H1 (cell line): ENCODE data around the gene GRM7.

ENCODE experiments used
- EP300 ChIP-seq, 2 experiments: IDR thresholded peaks; 1 replicate in 1 of 2; 2 replicates in 1 of 2; pipeline ENCODE4 v1.6.1; 2011 to 2012; ENCODE audit warnings: low read depth in 2 of 2, low read length in 2 of 2, mild to moderate bottlenecking in 2 of 2, borderline replicate concordance in 1 of 2, inconsistent platforms in 1 of 2, moderate library complexity in 1 of 2
- EZH2 ChIP-seq: fragments of 200-600 bp; sonication (generic); IDR thresholded peaks from 2 replicates; pipeline ENCODE4 v1.7.1; 2012; ENCODE audit warnings: low read depth, mild to moderate bottlenecking, moderate library complexity, low read length, inconsistent platforms; ENCODE audit not compliant: severe bottlenecking
- HDAC2 ChIP-seq, 2 experiments: fragments of 300-600 bp in 1 of 2; sonication (generic) in 1 of 2; IDR thresholded peaks; 2 replicates each; pipeline ENCODE4 v1.6.1; 2011 to 2012; ENCODE audit warnings: low read depth in 2 of 2, low read length in 2 of 2, mild to moderate bottlenecking in 2 of 2, moderate library complexity in 2 of 2, borderline replicate concordance in 1 of 2, inconsistent platforms in 1 of 2
- JUN ChIP-seq: IDR thresholded peaks from 2 replicates; pipeline ENCODE4 v1.6.1; 2011; ENCODE audit warnings: low read depth, mild to moderate bottlenecking, improper control_type of control experiment, low read length
- POLR2A ChIP-seq, 2 experiments: IDR thresholded peaks; 1 replicate in 1 of 2; 2 replicates in 1 of 2; pipeline ENCODE4 v1.6.1; 2011; ENCODE audit warnings: low read depth in 2 of 2, low read length in 2 of 2, mild to moderate bottlenecking in 2 of 2; ENCODE audit errors: control extremely low read depth in 1 of 2
- RAD21 ChIP-seq, 2 experiments: IDR thresholded peaks in 1 of 2; conservative IDR thresholded peaks in 1 of 2; 2 replicates each; pipeline ENCODE4 v1.6.1; 2011; ENCODE audit warnings: low read depth in 2 of 2, low read length in 2 of 2, improper control_type of control experiment in 1 of 2, inconsistent platforms in 1 of 2, mild to moderate bottlenecking in 1 of 2, moderate library complexity in 1 of 2
- RXRA ChIP-seq: IDR thresholded peaks from 2 replicates; pipeline ENCODE4 v1.6.1; 2011; ENCODE audit warnings: low read depth, mild to moderate bottlenecking, low read length, moderate library complexity; ENCODE audit not compliant: insufficient read depth
- TF ChIP-seq, protein P1 (sequence below), 3 experiments: IDR thresholded peaks; 1 replicate in 2 of 3; 2 replicates in 1 of 3; pipeline versions ENCODE4 v1.5.1 to v1.6.1; 2011; ENCODE audit warnings: low read length in 3 of 3, mild to moderate bottlenecking in 3 of 3, inconsistent platforms in 2 of 3, low read depth in 1 of 3, moderate library complexity in 1 of 3; ENCODE audit not compliant: insufficient read depth in 1 of 3; ENCODE audit errors: control extremely low read depth in 1 of 3

GRCh38 chr3:7498715-7499114 lies 637.8 kb downstream of the GRM7 start:
- TF ChIP-seq RXRA (no peak), RAD21 (IDR thresholded peaks at IDR 0.05 in 1 of 2, conservative IDR thresholded peaks at IDR 0.05 in 1 of 2; ENCODE audit: low read depth in 2 of 2, low read length in 2 of 2) (no peak), JUN (no peak), POLR2A (IDR thresholded peaks at IDR 0.05; ENCODE audit: control extremely low read depth in 1 of 2, low read depth in 2 of 2, low read length in 2 of 2) (no peak), EZH2 (no peak), HDAC2 (IDR thresholded peaks at IDR 0.05; ENCODE audit: borderline replicate concordance in 1 of 2, low read depth in 2 of 2, low read length in 2 of 2) (no peak), EP300 (IDR thresholded peaks at IDR 0.05; ENCODE audit: borderline replicate concordance in 1 of 2, low read depth in 2 of 2, low read length in 2 of 2) (no peak)
- TF ChIP-seq, protein P1, sequence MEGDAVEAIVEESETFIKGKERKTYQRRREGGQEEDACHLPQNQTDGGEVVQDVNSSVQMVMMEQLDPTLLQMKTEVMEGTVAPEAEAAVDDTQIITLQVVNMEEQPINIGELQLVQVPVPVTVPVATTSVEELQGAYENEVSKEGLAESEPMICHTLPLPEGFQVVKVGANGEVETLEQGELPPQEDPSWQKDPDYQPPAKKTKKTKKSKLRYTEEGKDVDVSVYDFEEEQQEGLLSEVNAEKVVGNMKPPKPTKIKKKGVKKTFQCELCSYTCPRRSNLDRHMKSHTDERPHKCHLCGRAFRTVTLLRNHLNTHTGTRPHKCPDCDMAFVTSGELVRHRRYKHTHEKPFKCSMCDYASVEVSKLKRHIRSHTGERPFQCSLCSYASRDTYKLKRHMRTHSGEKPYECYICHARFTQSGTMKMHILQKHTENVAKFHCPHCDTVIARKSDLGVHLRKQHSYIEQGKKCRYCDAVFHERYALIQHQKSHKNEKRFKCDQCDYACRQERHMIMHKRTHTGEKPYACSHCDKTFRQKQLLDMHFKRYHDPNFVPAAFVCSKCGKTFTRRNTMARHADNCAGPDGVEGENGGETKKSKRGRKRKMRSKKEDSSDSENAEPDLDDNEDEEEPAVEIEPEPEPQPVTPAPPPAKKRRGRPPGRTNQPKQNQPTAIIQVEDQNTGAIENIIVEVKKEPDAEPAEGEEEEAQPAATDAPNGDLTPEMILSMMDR (IDR thresholded peaks at IDR 0.05; ENCODE audit: control extremely low read depth in 1 of 3, insufficient read depth in 1 of 3, low read depth in 1 of 3, low read length in 3 of 3) = no peak
